NCI-H748 treated with DMSO at 0.1 percent for 48 hours (cell line): ENCODE data around the gene DSTN.

ENCODE experiments used
- DNase-seq: peaks from one replicate; lab custom pipeline; 2025; lab: John Stamatoyannopoulos, UW

The DSTN gene

GRCh38 chr20:17612287-17612991, 42.6 kb downstream of the DSTN start:
- no peak for DNase-seq

- no peak for DNase-seq
These were observed 43.1 kb downstream of the DSTN start for GRCh38 chr20:17612992-17613327.

GRCh38 chr20:17613328-17614175, 43.7 kb downstream of the DSTN start:
- DNase-seq, result no peak

- DNase-seq, result peak; percentile 17
These were observed 44.4 kb downstream of the DSTN start for GRCh38 chr20:17614176-17614811.

GRCh38 chr20:17614812-17615644, 45.2 kb downstream of the DSTN start:
- DNase-seq, result no peak

- DNase-seq, result no peak
These were observed 46.0 kb downstream of the DSTN start for GRCh38 chr20:17615645-17616479.

GRCh38 chr20:17616480-17617211, 46.8 kb downstream of the DSTN start:
- DNase-seq, result no peak

- DNase-seq, result peak; percentile 50
These were observed 47.5 kb downstream of the DSTN start for GRCh38 chr20:17617212-17617867.

- DNase-seq, result no peak
These were observed 48.2 kb downstream of the DSTN start for GRCh38 chr20:17617868-17618672.

GRCh38 chr20:17618673-17619013, 48.8 kb downstream of the DSTN start:
- DNase-seq, result no peak

GRCh38 chr20:17619351-17620093, 49.6 kb downstream of the DSTN start:
- DNase-seq, result no peak

- no peak for DNase-seq
These were observed 50.7 kb downstream of the DSTN start for GRCh38 chr20:17620371-17621228.

- no peak for DNase-seq
These were observed 51.5 kb downstream of the DSTN start for GRCh38 chr20:17621229-17621968.

GRCh38 chr20:17622086-17622850, 52.4 kb downstream of the DSTN start:
- DNase-seq, result no peak

- no peak for DNase-seq
These were observed 53.1 kb downstream of the DSTN start for GRCh38 chr20:17622851-17623508.
